Cardiac septum (tissue), 1 donor: ENCODE data around the gene SETD3. TPM values are rescaled to one million over a fixed set of nuclear protein-coding genes. Genes with fewer than 3 reads are reported as not detected.
"Not testable (repeated sequence)": the region's sequence is repeated elsewhere in the genome, so short reads cannot be mapped to it uniquely, and the experiment has no call there.

ENCODE experiments used
- DNase-seq: peaks from one replicate; pipeline ENCODE4 v3.0.0-alpha.2; 2020; ENCODE audit warnings: low spot score
- intact Hi-C: fragments of 100-400 bp; cut with DNase I; formaldehyde crosslinking; loops from one replicate; pipeline ENCODE4 v1.14.0; 2022
- total RNA-seq: library from RNA; stranded (reverse); fragmentation: NEBNext Ultra II Directional; extraction: Animal tissue kit (Norgen Biotek cat#: 25700); gene quantifications from one replicate; pipeline ENCODE4 v1.2.1, GENCODE V29; 2021
- donor health status: DM: no; HTN: no; CAD: no.

The SETD3 gene
- total RNA-seq, 1 donor from 2014 or later: 135 TPM

DNA sequence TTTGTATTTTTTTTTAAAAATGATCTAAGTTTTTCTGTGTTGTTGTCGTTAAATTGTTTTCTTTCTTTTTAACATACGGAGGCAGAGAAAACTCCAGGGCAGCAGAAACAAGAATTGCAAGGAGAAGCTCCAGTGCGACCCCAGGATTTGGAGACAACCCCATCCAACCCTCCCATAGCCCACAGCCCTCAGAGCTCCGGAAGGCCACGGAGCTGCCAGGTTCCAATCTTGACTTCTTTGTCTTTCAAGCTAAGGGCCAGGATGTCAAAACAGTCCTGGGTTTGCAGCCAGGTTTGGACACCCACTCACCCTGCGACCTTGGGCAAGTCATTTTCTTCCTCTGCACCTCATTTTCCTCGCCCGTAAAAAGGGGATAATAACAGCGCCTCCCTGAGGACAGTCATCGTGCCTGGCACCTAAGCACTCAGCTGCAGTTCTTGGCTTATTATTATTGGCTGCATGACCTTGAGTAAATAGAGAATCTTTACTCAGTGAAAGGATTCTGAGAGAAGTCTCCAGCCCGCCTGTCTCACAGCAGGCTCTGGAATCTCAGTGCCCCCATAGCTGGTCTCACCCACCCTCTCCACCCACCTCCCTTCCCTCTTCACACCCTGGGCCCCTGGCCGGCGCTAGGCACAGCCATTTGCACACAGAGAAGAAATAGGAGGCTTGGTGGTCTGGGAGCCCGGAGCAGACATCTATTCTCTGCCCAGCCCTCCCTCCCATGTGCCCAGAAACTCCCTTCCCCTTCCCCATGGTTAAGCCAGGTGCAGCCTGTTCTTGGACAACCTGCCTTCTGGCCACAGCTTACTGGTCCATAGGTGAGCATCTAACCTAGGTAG lies 129.3 kb downstream of the SETD3 start:
- intact Hi-C loops: no loop called here
- no peak for DNase-seq

DNA sequence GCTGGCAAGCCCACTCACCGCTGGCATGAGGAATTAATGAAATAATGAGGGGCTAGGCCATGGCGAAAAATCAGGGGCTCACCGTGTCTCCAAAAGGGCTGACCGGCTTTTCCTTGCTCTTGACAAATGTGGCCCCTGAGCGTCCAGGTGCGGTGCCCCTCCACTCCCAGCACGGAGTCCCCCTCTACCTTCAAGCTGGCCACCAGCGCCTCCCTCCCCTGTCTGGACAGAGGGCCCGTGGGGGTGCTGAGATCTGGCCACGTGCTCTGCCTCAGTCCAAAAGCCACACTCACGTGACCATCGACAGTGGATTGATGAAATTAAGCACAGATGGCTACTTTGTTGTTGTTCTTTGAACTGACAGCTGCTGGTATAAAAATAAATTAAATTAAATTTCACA lies 129.9 kb downstream of the SETD3 start:
- intact Hi-C loops: no loop called here
- no peak for DNase-seq

DNA sequence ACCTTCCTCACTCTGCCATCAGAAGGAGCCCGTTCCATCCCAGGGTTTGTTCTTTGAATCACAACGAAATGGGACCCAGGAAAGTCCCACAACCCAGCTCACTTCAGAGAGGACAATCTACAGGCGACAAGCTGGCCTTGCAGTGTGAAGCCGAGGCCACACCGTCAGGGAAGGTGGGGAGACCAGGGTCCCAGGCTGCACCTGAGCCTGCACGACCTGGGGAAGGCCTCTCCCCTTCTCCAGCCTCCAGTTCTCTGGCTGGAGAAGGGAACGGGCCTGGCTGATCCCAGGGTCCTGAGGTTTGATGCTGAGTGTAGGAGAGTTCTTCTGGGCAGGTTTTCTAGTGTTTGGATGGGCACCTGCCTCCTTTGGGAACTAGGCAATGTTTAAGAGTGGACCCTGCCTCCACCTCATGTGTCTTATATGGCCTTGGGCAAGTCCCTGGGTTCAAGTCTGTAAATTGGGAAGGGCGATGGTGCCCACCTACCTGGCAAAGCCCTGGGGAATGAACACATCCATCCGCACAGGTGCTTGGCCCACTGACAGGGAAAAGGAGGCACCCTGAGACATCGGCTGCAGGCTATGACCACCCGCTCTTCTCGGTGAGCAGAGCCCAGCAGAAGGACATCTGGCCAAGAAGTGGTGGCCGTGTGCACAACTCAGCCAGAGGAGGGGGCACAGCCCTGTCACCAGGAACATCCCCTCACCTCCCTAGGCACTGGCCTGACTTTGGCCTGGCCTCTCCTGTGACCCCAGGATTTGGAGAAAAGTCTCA lies 130.8 kb downstream of the SETD3 start:
- peak; percentile 54 for DNase-seq
- intact Hi-C loops: no loop called here

DNA sequence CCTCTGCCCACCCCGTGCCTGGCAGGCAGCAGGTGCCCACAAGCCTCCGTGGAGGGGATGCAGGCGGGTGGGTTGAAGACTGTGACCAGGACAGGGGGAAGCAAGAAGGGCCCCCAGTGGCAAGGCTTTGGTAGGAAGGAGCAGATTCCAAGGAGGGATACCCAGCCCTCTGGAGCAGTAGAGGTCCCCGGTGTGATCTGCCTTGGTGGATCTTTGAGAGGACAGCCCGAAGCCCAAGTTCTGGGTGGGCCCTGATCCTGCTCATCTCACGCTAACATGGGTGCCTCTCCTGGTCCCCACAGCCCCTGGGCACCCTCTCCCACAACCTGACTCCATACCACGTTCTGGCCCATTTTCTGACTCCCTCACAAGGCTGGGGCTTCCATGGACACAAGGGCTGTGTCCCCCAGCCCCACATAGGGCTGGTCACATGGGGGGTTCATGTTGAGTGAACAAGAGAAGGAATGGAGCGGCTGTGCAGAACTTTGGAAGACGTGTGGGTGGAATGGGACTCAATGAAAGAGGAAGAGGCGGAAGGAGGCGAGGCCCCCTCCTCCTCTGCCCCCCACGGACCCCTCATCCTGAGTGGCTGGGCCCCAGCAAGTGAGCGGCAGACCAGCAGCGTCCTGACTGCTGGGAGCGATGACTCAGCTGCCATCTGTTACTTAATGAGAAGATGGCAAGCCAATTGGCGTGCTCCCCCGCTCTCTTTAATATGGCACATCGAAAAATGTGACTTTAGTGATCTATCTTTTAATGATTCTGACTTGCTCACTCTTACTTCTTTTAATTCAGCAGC lies 131.6 kb downstream of the SETD3 start:
- intact Hi-C loops: no loop called here
- DNase-seq: peak; percentile 38

DNA sequence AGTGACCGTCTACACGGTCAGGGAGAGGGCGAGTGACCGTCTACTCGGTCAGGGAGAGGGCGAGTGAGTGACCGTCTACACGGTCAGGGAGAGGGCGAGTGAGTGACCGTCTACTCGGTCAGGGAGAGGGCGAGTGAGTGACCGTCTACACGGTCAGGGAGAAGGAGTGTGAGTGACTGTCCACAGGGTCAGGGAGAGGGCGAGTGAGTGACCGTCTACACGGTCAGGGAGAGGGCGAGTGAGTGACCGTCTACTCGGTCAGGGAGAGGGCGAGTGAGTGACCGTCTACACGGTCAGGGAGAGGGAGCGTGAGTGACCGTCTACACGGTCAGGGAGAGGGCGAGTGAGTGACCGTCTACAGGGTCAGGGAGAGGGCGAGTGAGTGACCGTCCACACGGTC lies 132.4 kb downstream of the SETD3 start:
- intact Hi-C loops, DNase-seq: not testable (repeated sequence)

Other genes with a start within 250 kb of the SETD3 start
- gene BCL11B, start 208.7 kb downstream of the SETD3 start, total RNA-seq: 0.16 TPM
- gene CCNK, start 550 bp upstream of the SETD3 start, total RNA-seq: 31.2 TPM
- gene CCDC85C, start 123.3 kb upstream of the SETD3 start, total RNA-seq: 21.4 TPM
- gene HHIPL1, start 164.3 kb upstream of the SETD3 start, total RNA-seq: 1.9 TPM
- 5.5 TPM for gene CYP46A1, start 203.4 kb upstream of the SETD3 start, total RNA-seq